ENCODE data around the gene BRIX1. TPM values are rescaled to one million over a fixed set of nuclear protein-coding genes. Genes with fewer than 3 reads are reported as not detected.
"Not testable (repeated sequence)": the region's sequence is repeated elsewhere in the genome, so short reads cannot be mapped to it uniquely, and the experiment has no call there.

BRIX1 gene
- total RNA-seq, 2 experiments from 2014 or later, result 41.6 to 46.4 TPM

DNA sequence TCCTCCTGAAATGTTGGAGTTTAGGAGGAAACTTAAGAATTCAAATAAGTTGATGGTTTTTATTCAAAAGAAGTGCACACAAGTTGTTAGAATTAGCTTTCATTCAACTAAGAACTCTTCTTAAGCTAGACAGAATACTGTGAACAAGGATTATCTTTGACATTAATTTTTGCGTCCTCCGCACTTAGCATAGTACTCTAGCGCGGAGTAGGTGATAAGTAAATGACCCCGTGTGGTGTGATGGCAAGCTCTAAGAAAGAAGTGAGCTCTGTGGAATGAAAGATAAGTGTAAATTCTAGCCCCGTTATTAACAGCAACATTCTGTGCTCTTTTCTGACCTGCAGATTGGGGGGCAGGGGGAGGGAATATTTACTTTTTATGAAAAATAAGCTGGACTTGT is 1.0 kb downstream of the BRIX1 start:
- H3K27me3 Mint-ChIP-seq (ENCODE audit: low read depth), result no peaks in the 10 kb centered on the region
- peaks cover 39% of the 10 kb centered on the region for H3K4me1 Mint-ChIP-seq (ENCODE audit: low read depth)
- no peak overlapping the region for H3K4me3 Mint-ChIP-seq
- DNase-seq (no peak), ATAC-seq (no peak)
- H3K36me3 Mint-ChIP-seq (ENCODE audit: low read depth), result peaks cover 39% of the 10 kb centered on the region
- ChIA-PET CTCF (interaction anchor here (1.9 to 4.2 kb wide), 5 partner anchors 10 to 430 kb away, joined by 5 to 29 read pairs (median 8); partner anchors contain the start of gene DNAJC21), POLR2A (interaction anchor here (0.6 to 4.7 kb wide), 6 partner anchors 7 to 86 kb away, joined by 3 to 72 read pairs (median 6); partner anchors contain the start of gene DNAJC21)
- H3K9me3 Mint-ChIP-seq (ENCODE audit: insufficient read depth), result no peaks in the 10 kb centered on the region
- H3K27ac Mint-ChIP-seq, result no peak overlapping the region

DNA sequence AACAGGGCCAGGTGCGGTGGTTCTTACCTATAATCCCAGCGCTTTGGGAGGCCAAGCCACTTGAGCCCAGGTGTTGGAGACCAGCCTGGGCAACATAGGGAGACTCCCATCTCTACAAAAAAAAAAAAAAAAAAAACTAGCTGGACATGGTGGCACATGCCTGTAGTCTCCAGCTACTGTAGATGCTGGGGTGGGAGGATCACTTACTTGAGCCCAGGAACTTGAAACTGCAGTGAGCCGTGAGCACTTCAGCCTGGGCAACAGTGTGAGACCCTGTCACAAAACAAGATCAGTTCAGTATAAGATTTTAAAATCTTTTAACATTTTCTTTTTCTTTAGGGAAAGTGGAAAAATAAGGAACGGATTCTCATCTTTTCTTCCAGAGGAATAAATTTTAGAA is 2.5 kb downstream of the BRIX1 start:
- no peak overlapping the region for H3K27ac Mint-ChIP-seq
- H3K27me3 Mint-ChIP-seq (ENCODE audit: low read depth), result no peaks in the 10 kb centered on the region
- peak overlapping the region; percentile 4 for H3K4me3 Mint-ChIP-seq
- H3K4me1 Mint-ChIP-seq (ENCODE audit: low read depth), result peaks cover 39% of the 10 kb centered on the region
- H3K9me3 Mint-ChIP-seq (ENCODE audit: insufficient read depth), result no peaks in the 10 kb centered on the region
- DNase-seq (no peak), ATAC-seq (no peak)
- POLR2A ChIA-PET, result interaction anchor here (1.8 to 4.7 kb wide), 2 partner anchors 11 to 12 kb away, joined by 8 to 72 read pairs; partner anchors contain the start of gene DNAJC21
- CTCF ChIA-PET, result interaction anchor here (1.9 to 4.2 kb wide), 2 partner anchors 12 to 395 kb away, joined by 6 to 29 read pairs; partner anchors contain the start of gene DNAJC21
- peaks cover 38% of the 10 kb centered on the region for H3K36me3 Mint-ChIP-seq (ENCODE audit: low read depth)

DNA sequence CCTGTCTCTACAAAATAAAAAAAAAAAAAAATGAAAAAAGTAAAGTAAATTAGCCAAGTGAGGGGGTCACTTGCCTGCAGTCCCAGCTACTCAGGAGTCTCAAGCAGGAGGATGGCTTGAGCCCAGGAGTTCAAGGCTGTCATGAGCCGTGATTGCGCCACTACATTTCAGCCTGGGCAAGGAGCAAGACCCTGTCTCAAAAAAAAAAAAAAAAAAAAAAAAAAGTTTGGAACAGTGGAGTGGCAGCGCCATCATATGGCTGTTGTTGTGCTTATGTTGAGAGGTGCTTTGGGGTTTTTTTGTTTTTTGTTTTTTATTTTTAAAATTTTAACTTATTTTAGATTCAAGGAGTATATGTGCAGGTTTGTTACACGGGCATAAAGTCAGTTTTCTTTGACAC is 3.6 kb downstream of the BRIX1 start:
- Mint-ChIP-seq H3K27ac (no peak overlapping the region), H3K27me3 (ENCODE audit: low read depth) (no peaks in the 10 kb centered on the region), H3K4me3 (no peak overlapping the region), H3K36me3 (ENCODE audit: low read depth) (peaks cover 43% of the 10 kb centered on the region), H3K4me1 (ENCODE audit: low read depth) (peaks cover 40% of the 10 kb centered on the region), H3K9me3 (ENCODE audit: insufficient read depth) (no peaks in the 10 kb centered on the region)
- ChIA-PET POLR2A (no interaction called here), CTCF (interaction anchor here (1.3 kb wide), 2 partner anchors 10 to 21 kb away, joined by 3 to 6 read pairs; partner anchors contain the start of gene DNAJC21)
- DNase-seq (no peak), ATAC-seq (no peak)

DNA sequence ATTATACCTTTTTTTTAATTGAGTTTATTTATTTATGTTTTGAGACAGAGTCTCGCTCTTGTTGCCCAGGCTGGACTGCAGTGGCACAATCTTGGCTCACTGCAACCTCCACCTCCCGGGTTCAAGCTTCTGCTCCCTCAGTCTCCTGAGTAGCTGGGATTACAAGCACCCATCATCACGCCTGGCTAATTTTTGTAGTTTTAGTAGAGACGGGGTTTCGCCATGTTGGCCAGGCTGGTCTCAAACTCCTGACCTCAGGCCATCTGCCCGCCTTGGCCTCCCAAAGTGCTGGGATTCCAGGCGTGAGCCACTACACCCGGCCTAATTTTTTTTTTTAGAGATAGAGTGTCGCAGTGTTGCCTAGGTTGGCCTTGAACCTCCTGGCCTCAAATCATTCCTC is 7.7 kb downstream of the BRIX1 start:
- not testable (repeated sequence) for H3K4me3 Mint-ChIP-seq; H3K27me3 Mint-ChIP-seq (ENCODE audit: low read depth); DNase-seq; ATAC-seq; H3K9me3 Mint-ChIP-seq (ENCODE audit: insufficient read depth)
- ChIA-PET CTCF (interaction anchor here (0.5 to 1.3 kb wide), 5 partner anchors 9 to 325 kb away, joined by 3 read pairs; no protein-coding TSS in a partner anchor), POLR2A (interaction anchor here (2.2 kb wide), 1 partner anchor 8 kb away, joined by 18 read pairs; the partner anchor contains the start of genes BRIX1 and RAD1)
- Mint-ChIP-seq H3K27ac (peak overlapping the region; percentile 55), H3K36me3 (ENCODE audit: low read depth) (peaks cover 54% of the 10 kb centered on the region), H3K4me1 (ENCODE audit: low read depth) (peaks cover 29% of the 10 kb centered on the region)

DNA sequence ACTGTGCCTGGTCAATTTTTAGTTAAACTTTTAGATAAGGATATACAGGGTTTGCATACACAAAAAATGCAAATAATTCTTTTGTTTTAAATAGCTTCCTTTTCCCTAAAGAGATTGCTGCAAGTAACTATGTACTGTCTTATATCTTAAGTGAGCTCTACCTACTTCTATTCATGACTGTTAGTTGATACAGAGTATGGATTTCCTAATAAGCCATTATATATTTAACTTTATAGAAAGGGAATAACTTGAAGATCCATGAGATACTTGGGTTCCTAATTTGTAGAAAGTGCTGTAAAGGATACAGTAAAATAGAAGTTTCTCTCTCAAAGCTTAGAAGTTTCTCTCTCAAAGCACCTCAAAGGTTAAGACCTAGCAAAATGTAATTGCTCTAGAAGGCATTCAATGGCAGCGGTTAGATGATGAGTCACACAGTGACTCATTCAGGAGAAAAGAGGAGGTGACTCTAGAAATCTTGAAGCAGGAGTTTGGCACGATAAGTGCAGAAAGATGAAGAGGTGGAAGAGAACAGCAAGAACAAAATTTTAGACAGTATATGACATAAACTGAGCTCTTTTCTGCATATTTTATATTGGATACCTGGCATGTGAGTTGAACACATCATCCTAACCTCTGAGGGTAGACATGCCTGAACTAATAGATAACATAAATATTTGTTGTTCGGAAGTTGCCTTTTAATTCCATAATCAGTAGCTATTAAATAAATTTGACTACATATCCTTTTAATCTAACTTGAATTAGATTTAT is 8.4 kb downstream of the BRIX1 start:
- Mint-ChIP-seq H3K9me3 (ENCODE audit: insufficient read depth) (no peaks in the 10 kb centered on the region), H3K4me1 (ENCODE audit: low read depth) (peaks cover 32% of the 10 kb centered on the region), H3K4me3 (no peak overlapping the region), H3K27me3 (ENCODE audit: low read depth) (no peaks in the 10 kb centered on the region), H3K36me3 (ENCODE audit: low read depth) (peaks cover 51% of the 10 kb centered on the region), H3K27ac (peak overlapping the region; percentile 55)
- peak; percentile 92 for ATAC-seq
- DNase-seq, result peak; percentile 54
- POLR2A ChIA-PET, result interaction anchor here (2.2 kb wide), 1 partner anchor 9 kb away, joined by 18 read pairs; the partner anchor contains the start of genes BRIX1 and RAD1
- CTCF ChIA-PET, result interaction anchor here (0.6 to 1.3 kb wide), 4 partner anchors 9 to 326 kb away, joined by 3 read pairs; no protein-coding TSS in a partner anchor

DNA sequence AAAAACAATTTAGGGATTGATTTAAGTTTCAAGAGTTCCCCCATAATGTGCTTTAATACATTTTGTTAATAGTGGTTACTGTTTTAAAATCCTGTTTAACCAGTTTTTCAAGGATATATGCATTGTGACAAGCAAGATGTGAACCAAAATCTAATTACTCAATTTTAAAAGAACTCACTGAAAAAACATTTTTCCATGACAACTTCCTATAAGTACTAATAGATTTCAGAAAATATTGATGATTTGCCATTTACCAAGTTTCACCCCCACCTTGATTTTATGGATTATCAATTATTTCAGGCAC is 8.9 kb downstream of the BRIX1 start:
- Mint-ChIP-seq H3K9me3 (ENCODE audit: insufficient read depth) (no peaks in the 10 kb centered on the region), H3K36me3 (ENCODE audit: low read depth) (peaks cover 54% of the 10 kb centered on the region), H3K4me3 (no peak overlapping the region), H3K27me3 (ENCODE audit: low read depth) (no peaks in the 10 kb centered on the region), H3K27ac (peak overlapping the region; percentile 60), H3K4me1 (ENCODE audit: low read depth) (peaks cover 35% of the 10 kb centered on the region)
- ChIA-PET POLR2A (interaction anchor here (2.2 kb wide), 1 partner anchor 9 kb away, joined by 18 read pairs; the partner anchor contains the start of genes BRIX1 and RAD1), CTCF (interaction anchor here (1.0 kb wide), 1 partner anchor 10 kb away, joined by 3 read pairs; no protein-coding TSS in a partner anchor)
- DNase-seq (no peak), ATAC-seq (no peak)

DNA sequence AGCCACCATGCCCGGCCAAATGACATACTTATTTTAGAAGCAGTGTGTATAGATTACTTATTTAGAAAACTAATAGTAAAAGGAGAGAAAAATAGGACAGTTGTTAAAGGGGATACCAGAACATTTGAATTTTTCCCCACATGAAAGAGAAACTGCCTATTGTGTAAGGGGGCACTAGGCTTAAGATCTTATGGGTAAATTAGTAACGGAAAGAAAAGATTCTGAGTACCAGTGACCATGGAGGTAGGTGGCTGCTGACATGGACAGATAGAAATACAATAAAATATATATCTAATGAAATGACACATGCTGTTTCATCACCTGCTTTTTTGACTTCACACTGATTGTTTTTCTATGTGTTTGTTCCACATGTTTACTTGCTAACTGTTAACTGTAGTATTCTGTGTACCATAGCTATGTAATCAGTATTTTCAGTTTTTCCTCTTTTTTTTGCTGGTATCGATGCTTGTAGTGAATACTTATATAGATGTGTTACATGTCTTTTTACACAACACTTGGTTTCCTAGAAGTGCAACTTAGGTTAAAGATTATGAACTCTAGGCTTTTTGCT is 10.9 kb downstream of the BRIX1 start:
- Mint-ChIP-seq H3K27me3 (ENCODE audit: low read depth) (no peaks in the 10 kb centered on the region), H3K9me3 (ENCODE audit: insufficient read depth) (no peaks in the 10 kb centered on the region), H3K4me3 (no peak overlapping the region), H3K36me3 (ENCODE audit: low read depth) (peaks cover 47% of the 10 kb centered on the region), H3K4me1 (ENCODE audit: low read depth) (peaks cover 38% of the 10 kb centered on the region), H3K27ac (no peak overlapping the region)
- DNase-seq, result no peak
- ChIA-PET POLR2A (no interaction called here), CTCF (no interaction called here)
- no peak for ATAC-seq

DNA sequence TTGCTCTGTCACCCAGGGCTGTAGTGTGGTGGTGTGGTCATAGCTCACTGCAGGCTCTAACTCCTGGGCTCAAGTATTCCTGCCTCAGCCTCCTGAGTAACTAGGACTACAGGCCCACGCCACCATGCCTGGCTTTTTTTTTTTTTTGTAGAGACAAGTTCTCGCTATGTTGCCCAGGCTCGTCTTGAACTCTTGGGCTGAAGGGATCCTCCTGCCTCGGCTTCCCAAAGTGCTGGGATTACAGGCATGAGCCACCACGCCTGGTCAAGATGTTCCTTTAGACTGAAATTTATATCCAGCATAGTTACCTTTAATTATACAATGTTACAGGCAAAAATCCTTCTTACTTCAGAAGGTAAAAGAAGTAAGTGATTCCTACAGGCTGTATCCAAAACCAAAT is 12.3 kb downstream of the BRIX1 start:
- Mint-ChIP-seq H3K9me3 (ENCODE audit: insufficient read depth) (no peaks in the 10 kb centered on the region), H3K4me3 (no peak overlapping the region), H3K27me3 (ENCODE audit: low read depth) (no peaks in the 10 kb centered on the region), H3K4me1 (ENCODE audit: low read depth) (peaks cover 41% of the 10 kb centered on the region), H3K36me3 (ENCODE audit: low read depth) (peaks cover 41% of the 10 kb centered on the region), H3K27ac (no peak overlapping the region)
- ATAC-seq (no peak), DNase-seq (no peak)
- ChIA-PET CTCF (no interaction called here), POLR2A (interaction anchor here (3.4 kb wide), 1 partner anchor 12 kb away, joined by 72 read pairs; the partner anchor contains the start of genes BRIX1 and RAD1)

DNA sequence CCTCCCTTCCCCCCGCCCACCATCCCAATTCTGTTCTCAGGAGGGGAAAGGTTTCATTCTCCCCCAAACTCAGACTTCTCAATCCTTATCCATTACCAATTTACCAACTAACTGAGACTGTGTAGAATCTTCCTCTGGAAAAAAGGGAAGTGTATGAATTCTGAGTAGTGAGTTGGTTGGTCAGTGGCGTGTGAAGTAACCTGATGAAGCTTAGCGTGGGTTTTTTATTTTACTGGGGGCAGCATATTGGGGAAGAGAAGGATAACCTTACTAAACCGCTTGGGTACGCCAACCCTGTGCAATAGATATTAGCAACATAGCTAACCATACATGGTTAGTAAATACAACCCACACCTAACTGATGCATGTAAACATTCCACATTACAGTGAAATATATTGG is 12.8 kb downstream of the BRIX1 start:
- CTCF ChIA-PET, result interaction anchor here (1.8 to 2.4 kb wide), 2 partner anchors 9 to 12 kb away, joined by 6 to 29 read pairs; partner anchors contain the start of genes BRIX1 and RAD1
- H3K4me3 Mint-ChIP-seq, result no peak overlapping the region
- no peaks in the 10 kb centered on the region for H3K27me3 Mint-ChIP-seq (ENCODE audit: low read depth)
- H3K36me3 Mint-ChIP-seq (ENCODE audit: low read depth), result peaks cover 39% of the 10 kb centered on the region
- no peaks in the 10 kb centered on the region for H3K9me3 Mint-ChIP-seq (ENCODE audit: insufficient read depth)
- H3K4me1 Mint-ChIP-seq (ENCODE audit: low read depth), result peaks cover 39% of the 10 kb centered on the region
- H3K27ac Mint-ChIP-seq, result no peak overlapping the region
- POLR2A ChIA-PET, result interaction anchor here (2.3 to 3.4 kb wide), 2 partner anchors 12 to 17 kb away, joined by 7 to 72 read pairs; partner anchors contain the start of genes BRIX1 and RAD1
- ATAC-seq (no peak), DNase-seq (no peak)

DNA sequence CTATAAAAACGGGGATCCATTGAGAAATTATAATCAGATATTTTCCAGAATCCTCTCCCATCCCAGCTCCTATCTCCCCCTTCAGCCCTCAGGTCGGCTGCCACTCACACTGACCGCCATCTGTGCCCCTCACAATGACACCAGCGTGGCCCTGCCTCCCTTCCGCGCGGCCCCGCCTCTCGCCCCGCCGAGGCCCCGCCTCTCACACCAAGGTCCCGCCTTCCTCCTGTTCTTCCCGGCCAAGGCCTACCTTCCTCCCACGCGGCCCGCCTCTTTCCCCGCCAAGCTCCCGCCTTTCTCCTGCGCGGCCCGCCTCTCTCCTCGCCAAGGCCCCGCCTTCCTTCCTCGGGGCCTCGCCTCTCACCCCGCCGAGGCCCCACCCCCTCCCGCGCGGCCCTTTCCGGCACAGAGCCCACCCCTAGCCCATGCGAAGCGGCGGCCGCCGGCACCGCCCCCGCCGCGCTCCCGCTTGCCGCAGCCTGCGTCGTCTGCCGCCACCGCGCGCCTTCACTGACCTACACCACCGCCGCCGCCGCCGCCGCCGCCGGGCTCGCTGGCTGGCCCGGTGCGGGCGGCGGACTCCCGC is 13.7 kb downstream of the BRIX1 start, which contains the start of gene DNAJC21:
DNAJC21 (plus strand) TSS at position 426 of the 586 bp plus-strand sequence. CDS start 261 bp downstream, outside the sequence.
- CTCF ChIA-PET, result interaction anchor here (1.0 to 2.4 kb wide), 5 partner anchors 10 to 933 kb away, joined by 3 to 29 read pairs (median 4); partner anchors contain the start of genes BRIX1 and RAD1
- ATAC-seq, result peak; percentile 91
- no peaks in the 10 kb centered on the region for H3K27me3 Mint-ChIP-seq (ENCODE audit: low read depth)
- H3K36me3 Mint-ChIP-seq (ENCODE audit: low read depth), result peaks cover 37% of the 10 kb centered on the region
- no peaks in the 10 kb centered on the region for H3K9me3 Mint-ChIP-seq (ENCODE audit: insufficient read depth)
- peak within 1 kb of the TSS; percentile 97 for H3K27ac Mint-ChIP-seq
- H3K4me3 Mint-ChIP-seq, result peak within 1 kb of the TSS; percentile 96
- POLR2A ChIA-PET, result interaction anchor here (0.5 to 3.4 kb wide), 13 partner anchors 9 to 1223 kb away, joined by 3 to 72 read pairs (median 4); partner anchors contain the start of genes BRIX1, LMBRD2, RAD1 and SKP2
- peaks cover 35% of the 10 kb centered on the region for H3K4me1 Mint-ChIP-seq (ENCODE audit: low read depth)
- DNase-seq, result peak; percentile 97
